ENCODE data around the gene CXCR3.
"Not testable (repeated sequence)": the region's sequence is repeated elsewhere in the genome, so short reads cannot be mapped to it uniquely, and the experiment has no call there.

The CXCR3 gene

GRCh38 chrX:71618303-71618721 is at the start of gene CXCR3:
CXCR3 (minus strand) TSS chrX:71618511; CDS start chrX:71618449, 62 bp downstream.
- DNase-seq: no peak

GRCh38 chrX:71667328-71668247 is 49.3 kb upstream of the CXCR3 start, which contains the start of gene LOC101059915:
LOC101059915 (plus strand) TSS chrX:71667546.
- DNase-seq: no peak

- DNase-seq: no peak
These were observed 48.2 kb upstream of the CXCR3 start for GRCh38 chrX:71666240-71667223.

GRCh38 chrX:71665747-71666146 is 47.4 kb upstream of the CXCR3 start:
- DNase-seq: no peak

GRCh38 chrX:71664889-71665491 is 46.7 kb upstream of the CXCR3 start:
- DNase-seq: no peak

GRCh38 chrX:71664202-71664601 is 45.9 kb upstream of the CXCR3 start:
- DNase-seq: not testable (repeated sequence)

GRCh38 chrX:71663238-71663637 is 44.9 kb upstream of the CXCR3 start:
- not testable (repeated sequence) for DNase-seq

GRCh38 chrX:71662654-71663053 is 44.3 kb upstream of the CXCR3 start:
- DNase-seq: not testable (repeated sequence)

GRCh38 chrX:71661919-71662318 is 43.6 kb upstream of the CXCR3 start:
- DNase-seq: no peak

GRCh38 chrX:71660562-71661416 is 42.5 kb upstream of the CXCR3 start:
- DNase-seq: no peak

GRCh38 chrX:71659959-71660358 is 41.6 kb upstream of the CXCR3 start:
- no peak for DNase-seq

- DNase-seq: no peak
These were observed 41.0 kb upstream of the CXCR3 start for GRCh38 chrX:71659342-71659741.

- DNase-seq: no peak
These were observed 39.0 kb upstream of the CXCR3 start for GRCh38 chrX:71657267-71657666.

- no peak for DNase-seq
These were observed 35.0 kb upstream of the CXCR3 start for GRCh38 chrX:71653344-71653743.

- no peak for DNase-seq
These were observed 34.1 kb upstream of the CXCR3 start for GRCh38 chrX:71652405-71652804.

- no peak for DNase-seq
These were observed 32.1 kb upstream of the CXCR3 start for GRCh38 chrX:71650333-71650969.

- not testable (repeated sequence) for DNase-seq
These were observed 26.1 kb upstream of the CXCR3 start for GRCh38 chrX:71644406-71644805.

GRCh38 chrX:71640002-71640401 is 21.7 kb upstream of the CXCR3 start:
- no peak for DNase-seq

- no peak for DNase-seq
These were observed 20.1 kb upstream of the CXCR3 start for GRCh38 chrX:71638409-71638808.

- no peak for DNase-seq
These were observed 19.5 kb upstream of the CXCR3 start for GRCh38 chrX:71637848-71638247.

GRCh38 chrX:71637253-71637618 is 18.9 kb upstream of the CXCR3 start:
- no peak for DNase-seq

Data from DMS153 (cell line).